ENCODE results near the gene HTR1B. TPM values are rescaled to one million over a fixed set of nuclear protein-coding genes. Genes with fewer than 3 reads are reported as not detected.

HTR1B gene
- total and polyA plus RNA-seq, 9 donors, result 0.12 to 0.63 (median 0.30) TPM; not detected in 3

GRCh38 chr6:77447254-77447653 lies 16.0 kb downstream of the HTR1B start:
- WGBS, 3 donors, result 0 to 5% (median 3%) methylated on average over 1 of the region's 1 CpG
- no peak overlapping the region for H3K4me3 ChIP-seq
- H3K27ac ChIP-seq, result no peak overlapping the region
- no peaks in the 10 kb centered on the region for H3K27me3 ChIP-seq
- no peak for TF ChIP-seq POLR2A (IDR thresholded peaks at IDR 0.05)
- no peak for TF ChIP-seq EP300 (IDR thresholded peaks at IDR 0.05)
- no peak for TF ChIP-seq CTCF (IDR thresholded peaks at IDR 0.05)
- intact Hi-C loops (cut with DNase I), result no loop called here
- no peaks in the 10 kb centered on the region for H3K4me1 ChIP-seq (ENCODE audit: insufficient read depth)
- no peak for DNase-seq
- no peaks in the 10 kb centered on the region for H3K36me3 ChIP-seq
- no peaks in the 10 kb centered on the region for H3K9me3 ChIP-seq

GRCh38 chr6:77446249-77446648 lies 17.0 kb downstream of the HTR1B start:
- DNase-seq, result no peak
- no peaks in the 10 kb centered on the region for H3K9me3 ChIP-seq
- H3K4me3 ChIP-seq, result no peak overlapping the region
- H3K4me1 ChIP-seq (ENCODE audit: insufficient read depth), result no peaks in the 10 kb centered on the region
- H3K27me3 ChIP-seq, result no peaks in the 10 kb centered on the region
- TF ChIP-seq EP300 (IDR thresholded peaks at IDR 0.05) (no peak), POLR2A (IDR thresholded peaks at IDR 0.05) (no peak), CTCF (IDR thresholded peaks at IDR 0.05) (no peak)
- intact Hi-C loops (cut with DNase I), result no loop called here
- H3K36me3 ChIP-seq, result no peaks in the 10 kb centered on the region
- 92 to 100% (median 97%) methylated on average over 1 of the region's 1 CpG for WGBS, 3 donors
- no peak overlapping the region for H3K27ac ChIP-seq

GRCh38 chr6:77445214-77445613 lies 18.1 kb downstream of the HTR1B start:
- Histone ChIP-seq H3K27me3 (no peaks in the 10 kb centered on the region), H3K4me1 (ENCODE audit: insufficient read depth) (no peaks in the 10 kb centered on the region), H3K9me3 (no peaks in the 10 kb centered on the region), H3K27ac (no peak overlapping the region), H3K36me3 (no peaks in the 10 kb centered on the region), H3K4me3 (no peak overlapping the region)
- 44 to 65% (median 59%) methylated on average over 2 of the region's 2 CpGs for WGBS, 3 donors
- DNase-seq, result no peak
- intact Hi-C loops (cut with DNase I), result no loop called here
- TF ChIP-seq POLR2A (IDR thresholded peaks at IDR 0.05), result no peak
- TF ChIP-seq EP300 (IDR thresholded peaks at IDR 0.05), result no peak
- no peak for TF ChIP-seq CTCF (IDR thresholded peaks at IDR 0.05)

GRCh38 chr6:77440206-77440976 lies 22.9 kb downstream of the HTR1B start:
- intact Hi-C loops (cut with DNase I), result no loop called here
- Histone ChIP-seq H3K4me3 (no peak overlapping the region), H3K36me3 (no peaks in the 10 kb centered on the region), H3K27ac (no peak overlapping the region), H3K27me3 (no peaks in the 10 kb centered on the region), H3K4me1 (ENCODE audit: insufficient read depth) (no peaks in the 10 kb centered on the region), H3K9me3 (no peaks in the 10 kb centered on the region)
- 84 to 93% (median 91%) methylated on average over 3 of the region's 3 CpGs for WGBS, 3 donors
- TF ChIP-seq EP300 (IDR thresholded peaks at IDR 0.05) (no peak), CTCF (IDR thresholded peaks at IDR 0.05) (no peak), POLR2A (IDR thresholded peaks at IDR 0.05) (no peak)
- DNase-seq, result no peak
